COLO668 (cell line): ENCODE measurements around the gene SCRT2.
"Not testable (repeated sequence)": the region's sequence is repeated elsewhere in the genome, so short reads cannot be mapped to it uniquely, and the experiment has no call there.

Source experiments
- DNase-seq: peaks from one replicate; lab custom pipeline; 2025; ENCODE audit not compliant: unreplicated experiment; lab: John Stamatoyannopoulos, UW

The SCRT2 gene

GRCh38 chr20:701401-702129 is 26.0 kb upstream of the SCRT2 start:
- DNase-seq = no peak

- DNase-seq = no peak
Observed at GRCh38 chr20:699811-700338, 24.3 kb upstream of the SCRT2 start.

GRCh38 chr20:699342-699741 is 23.7 kb upstream of the SCRT2 start:
- no peak for DNase-seq

- DNase-seq = no peak
Observed at GRCh38 chr20:698276-698675, 22.7 kb upstream of the SCRT2 start.

GRCh38 chr20:697826-698225 is 22.2 kb upstream of the SCRT2 start:
- DNase-seq = no peak

GRCh38 chr20:695165-695866 is 19.7 kb upstream of the SCRT2 start:
- DNase-seq = no peak

GRCh38 chr20:694496-694895 is 18.9 kb upstream of the SCRT2 start:
- DNase-seq = no peak

- not testable (repeated sequence) for DNase-seq
Observed at GRCh38 chr20:693786-694185, 18.2 kb upstream of the SCRT2 start.

GRCh38 chr20:692044-692443 is 16.4 kb upstream of the SCRT2 start:
- no peak for DNase-seq

- no peak for DNase-seq
Observed at GRCh38 chr20:689947-690346, 14.3 kb upstream of the SCRT2 start.

- DNase-seq = no peak
Observed at GRCh38 chr20:689348-689747, 13.7 kb upstream of the SCRT2 start.

- DNase-seq = no peak
Observed at GRCh38 chr20:688809-689212, 13.2 kb upstream of the SCRT2 start.

- no peak for DNase-seq
Observed at GRCh38 chr20:687468-688203, 12.0 kb upstream of the SCRT2 start.

- DNase-seq = no peak
Observed at GRCh38 chr20:684676-685319, 9.2 kb upstream of the SCRT2 start.

GRCh38 chr20:682123-682522 is 6.5 kb upstream of the SCRT2 start:
- DNase-seq = no peak

- no peak for DNase-seq
Observed at GRCh38 chr20:680638-681187, 5.1 kb upstream of the SCRT2 start.

GRCh38 chr20:677957-678356 is 2.4 kb upstream of the SCRT2 start:
- DNase-seq = no peak

GRCh38 chr20:676967-677366 is 1.4 kb upstream of the SCRT2 start:
- DNase-seq = no peak

- DNase-seq = no peak
Observed at GRCh38 chr20:676315-676937, 824 bp upstream of the SCRT2 start.

- no peak for DNase-seq
Observed at GRCh38 chr20:675033-675452, 559 bp downstream of the SCRT2 start.

GRCh38 chr20:673603-674001 is 2.0 kb downstream of the SCRT2 start:
- no peak for DNase-seq
